HPDE6-E6E7 (cell line): Measurements from ENCODE around the gene PSTPIP1.

Experiments
- DNase-seq: peaks from one replicate; pipeline ENCODE4 v3.0.0; 2011; ENCODE audit warnings: missing footprints; ENCODE audit errors: extremely low spot score

PSTPIP1 gene

GRCh38 chr15:77030048-77030927, 35.4 kb downstream of the PSTPIP1 start:
- no peak for DNase-seq

GRCh38 chr15:77030928-77031375, 36.0 kb downstream of the PSTPIP1 start:
- DNase-seq, result no peak

- DNase-seq, result no peak
These were observed 36.6 kb downstream of the PSTPIP1 start for GRCh38 chr15:77031376-77032050.

- DNase-seq, result no peak
These were observed 37.2 kb downstream of the PSTPIP1 start for GRCh38 chr15:77032052-77032646.

GRCh38 chr15:77032647-77033416, 37.9 kb downstream of the PSTPIP1 start:
- no peak for DNase-seq

- DNase-seq, result no peak
These were observed 38.4 kb downstream of the PSTPIP1 start for GRCh38 chr15:77033417-77033728.

- no peak for DNase-seq
These were observed 39.1 kb downstream of the PSTPIP1 start for GRCh38 chr15:77033729-77034671.

- no peak for DNase-seq
These were observed 40.0 kb downstream of the PSTPIP1 start for GRCh38 chr15:77034695-77035489.

- no peak for DNase-seq
These were observed 40.7 kb downstream of the PSTPIP1 start for GRCh38 chr15:77035584-77035983.

GRCh38 chr15:77035999-77036471, 41.1 kb downstream of the PSTPIP1 start:
- no peak for DNase-seq

GRCh38 chr15:77036537-77037387, 41.8 kb downstream of the PSTPIP1 start:
- DNase-seq, result no peak

- no peak for DNase-seq
These were observed 42.7 kb downstream of the PSTPIP1 start for GRCh38 chr15:77037388-77038209.

GRCh38 chr15:77038312-77039216, 43.6 kb downstream of the PSTPIP1 start:
- DNase-seq, result no peak

GRCh38 chr15:77039217-77039533, 44.2 kb downstream of the PSTPIP1 start:
- no peak for DNase-seq

GRCh38 chr15:77039848-77040247, 44.9 kb downstream of the PSTPIP1 start:
- no peak for DNase-seq

GRCh38 chr15:77040673-77041072, 45.7 kb downstream of the PSTPIP1 start:
- DNase-seq, result no peak

GRCh38 chr15:77042245-77042919, 47.5 kb downstream of the PSTPIP1 start:
- DNase-seq, result no peak
